Ishikawa (cell line): Measurements from ENCODE around the gene MANSC4.

ENCODE experiments used
- CEBPB ChIP-seq: IDR thresholded peaks from 2 replicates; pipeline ENCODE4 v1.6.1; 2012
- CREB1 ChIP-seq: IDR thresholded peaks from 2 replicates; pipeline ENCODE4 v1.6.1; 2012; ENCODE audit warnings: low read depth
- EGR1 ChIP-seq: IDR thresholded peaks from 2 replicates; pipeline ENCODE4 v1.6.1; 2012
- EP300 ChIP-seq: IDR thresholded peaks from 2 replicates; pipeline ENCODE4 v1.6.1; 2012; ENCODE audit warnings: borderline replicate concordance
- FOXM1 ChIP-seq: IDR thresholded peaks from 2 replicates; pipeline ENCODE4 v1.6.1; 2012; ENCODE audit warnings: low read depth, borderline replicate concordance
- NFIC ChIP-seq: IDR thresholded peaks from 2 replicates; pipeline ENCODE4 v1.6.1; 2012
- RAD21 ChIP-seq: IDR thresholded peaks from 2 replicates; pipeline ENCODE4 v1.6.1; 2012; ENCODE audit warnings: low read depth
- TAF1 ChIP-seq: IDR thresholded peaks from 2 replicates; pipeline ENCODE4 v1.6.1; 2012; ENCODE audit warnings: low read depth, mild to moderate bottlenecking
- TCF12 ChIP-seq: IDR thresholded peaks from 2 replicates; pipeline ENCODE4 v1.6.1; 2012; ENCODE audit warnings: low read depth
- TEAD4 ChIP-seq: IDR thresholded peaks from 2 replicates; pipeline ENCODE4 v1.6.1; 2012
- YY1 ChIP-seq: IDR thresholded peaks from 2 replicates; pipeline ENCODE4 v1.6.1; 2012; ENCODE audit warnings: low read depth
- ZBTB7A ChIP-seq: IDR thresholded peaks from 2 replicates; pipeline ENCODE4 v1.6.1; 2012; ENCODE audit warnings: low read depth
- TF ChIP-seq, protein P1 (sequence below): IDR thresholded peaks from 2 replicates; pipeline ENCODE4 v1.6.1; 2012; ENCODE audit warnings: low read depth, mild to moderate bottlenecking
- TF ChIP-seq, protein P2 (sequence below): IDR thresholded peaks from 2 replicates; pipeline ENCODE4 v1.6.1; 2012
- TF ChIP-seq, protein P3 (sequence below): IDR thresholded peaks from 2 replicates; pipeline ENCODE4 v1.6.1; 2012

The MANSC4 gene

DNA sequence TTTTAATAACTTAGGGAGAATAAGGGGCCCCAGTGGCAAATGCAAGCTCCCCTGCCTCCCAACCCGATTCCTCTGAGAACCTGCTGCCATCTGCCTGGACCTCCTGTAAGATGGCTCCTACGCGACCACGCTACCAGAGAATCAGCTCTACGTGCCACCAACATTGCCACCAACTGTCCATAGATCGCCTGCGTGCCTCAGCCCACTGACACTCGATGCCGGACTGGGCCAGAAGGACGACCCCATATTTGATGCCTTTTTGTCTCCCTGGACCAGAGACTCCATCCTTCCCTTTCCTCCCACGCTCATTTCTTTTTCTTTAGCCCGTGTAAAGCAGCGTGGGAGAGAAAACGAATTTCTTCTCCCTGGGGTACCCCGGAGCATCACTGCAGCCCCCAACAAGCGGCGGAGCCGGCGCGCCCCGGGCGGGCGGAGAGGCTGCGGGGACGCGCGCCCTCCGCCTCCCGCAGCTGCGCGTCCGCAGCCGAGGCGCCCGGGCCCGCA lies 568 bp downstream of the MANSC4 start:
- no peak for TF ChIP-seq EP300
- TF ChIP-seq, protein P1, sequence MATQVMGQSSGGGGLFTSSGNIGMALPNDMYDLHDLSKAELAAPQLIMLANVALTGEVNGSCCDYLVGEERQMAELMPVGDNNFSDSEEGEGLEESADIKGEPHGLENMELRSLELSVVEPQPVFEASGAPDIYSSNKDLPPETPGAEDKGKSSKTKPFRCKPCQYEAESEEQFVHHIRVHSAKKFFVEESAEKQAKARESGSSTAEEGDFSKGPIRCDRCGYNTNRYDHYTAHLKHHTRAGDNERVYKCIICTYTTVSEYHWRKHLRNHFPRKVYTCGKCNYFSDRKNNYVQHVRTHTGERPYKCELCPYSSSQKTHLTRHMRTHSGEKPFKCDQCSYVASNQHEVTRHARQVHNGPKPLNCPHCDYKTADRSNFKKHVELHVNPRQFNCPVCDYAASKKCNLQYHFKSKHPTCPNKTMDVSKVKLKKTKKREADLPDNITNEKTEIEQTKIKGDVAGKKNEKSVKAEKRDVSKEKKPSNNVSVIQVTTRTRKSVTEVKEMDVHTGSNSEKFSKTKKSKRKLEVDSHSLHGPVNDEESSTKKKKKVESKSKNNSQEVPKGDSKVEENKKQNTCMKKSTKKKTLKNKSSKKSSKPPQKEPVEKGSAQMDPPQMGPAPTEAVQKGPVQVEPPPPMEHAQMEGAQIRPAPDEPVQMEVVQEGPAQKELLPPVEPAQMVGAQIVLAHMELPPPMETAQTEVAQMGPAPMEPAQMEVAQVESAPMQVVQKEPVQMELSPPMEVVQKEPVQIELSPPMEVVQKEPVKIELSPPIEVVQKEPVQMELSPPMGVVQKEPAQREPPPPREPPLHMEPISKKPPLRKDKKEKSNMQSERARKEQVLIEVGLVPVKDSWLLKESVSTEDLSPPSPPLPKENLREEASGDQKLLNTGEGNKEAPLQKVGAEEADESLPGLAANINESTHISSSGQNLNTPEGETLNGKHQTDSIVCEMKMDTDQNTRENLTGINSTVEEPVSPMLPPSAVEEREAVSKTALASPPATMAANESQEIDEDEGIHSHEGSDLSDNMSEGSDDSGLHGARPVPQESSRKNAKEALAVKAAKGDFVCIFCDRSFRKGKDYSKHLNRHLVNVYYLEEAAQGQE, result no peak
- peak; percentile 49 for TF ChIP-seq YY1

DNA sequence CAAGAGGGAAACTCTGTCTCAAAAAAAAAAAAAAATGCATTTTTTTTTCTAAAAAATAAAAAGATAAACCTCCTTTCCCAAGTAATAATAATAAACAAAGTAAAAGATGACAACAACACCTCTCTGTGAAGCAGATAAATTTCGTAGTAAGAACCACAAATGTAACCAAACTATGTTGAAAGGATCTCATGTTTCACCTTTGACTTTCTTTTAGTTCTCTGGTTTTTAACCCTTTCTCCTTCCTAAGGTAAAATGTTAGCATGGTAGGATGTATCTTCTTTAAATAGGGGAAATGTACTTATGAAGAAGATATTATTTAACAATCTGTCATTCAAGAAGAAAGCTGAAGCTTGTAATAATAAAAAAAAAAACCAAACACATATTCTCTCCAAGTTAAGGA lies 1.8 kb downstream of the MANSC4 start:
- TF ChIP-seq RAD21, result no peak
- no peak for TF ChIP-seq TEAD4
- TF ChIP-seq TCF12, result no peak
- TF ChIP-seq CEBPB, result no peak
- no peak for TF ChIP-seq FOXM1
- TF ChIP-seq, protein P1, result no peak
- no peak for TF ChIP-seq TAF1
- no peak for TF ChIP-seq NFIC
- TF ChIP-seq ZBTB7A, result no peak
- TF ChIP-seq CREB1, result no peak
- no peak for TF ChIP-seq EP300
- TF ChIP-seq, protein P2, sequence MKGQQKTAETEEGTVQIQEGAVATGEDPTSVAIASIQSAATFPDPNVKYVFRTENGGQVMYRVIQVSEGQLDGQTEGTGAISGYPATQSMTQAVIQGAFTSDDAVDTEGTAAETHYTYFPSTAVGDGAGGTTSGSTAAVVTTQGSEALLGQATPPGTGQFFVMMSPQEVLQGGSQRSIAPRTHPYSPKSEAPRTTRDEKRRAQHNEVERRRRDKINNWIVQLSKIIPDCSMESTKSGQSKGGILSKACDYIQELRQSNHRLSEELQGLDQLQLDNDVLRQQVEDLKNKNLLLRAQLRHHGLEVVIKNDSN, result no peak
- no peak for TF ChIP-seq EGR1
- TF ChIP-seq, protein P3, sequence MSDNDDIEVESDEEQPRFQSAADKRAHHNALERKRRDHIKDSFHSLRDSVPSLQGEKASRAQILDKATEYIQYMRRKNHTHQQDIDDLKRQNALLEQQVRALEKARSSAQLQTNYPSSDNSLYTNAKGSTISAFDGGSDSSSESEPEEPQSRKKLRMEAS, result no peak
- no peak for TF ChIP-seq YY1

GRCh38 chr12:27777141-27777540 lies 2.9 kb downstream of the MANSC4 start:
- TF ChIP-seq RAD21 (no peak), EGR1 (no peak), TEAD4 (no peak), EP300 (no peak), TCF12 (no peak), ZBTB7A (no peak), CREB1 (no peak), NFIC (no peak), CEBPB (no peak), YY1 (no peak), TAF1 (no peak)
- TF ChIP-seq, protein P3, result no peak
- TF ChIP-seq, protein P2, result no peak
- TF ChIP-seq, protein P1, result no peak

- no peak for TF ChIP-seq TAF1
- no peak for TF ChIP-seq RAD21
- no peak for TF ChIP-seq TEAD4
Observed at GRCh38 chr12:27772328-27773049, 7.5 kb downstream of the MANSC4 start.
